Measurements from ENCODE around the gene TNFSF9.
"Not testable (repeated sequence)": the region's sequence is repeated elsewhere in the genome, so short reads cannot be mapped to it uniquely, and the experiment has no call there.

Gene TNFSF9

DNA sequence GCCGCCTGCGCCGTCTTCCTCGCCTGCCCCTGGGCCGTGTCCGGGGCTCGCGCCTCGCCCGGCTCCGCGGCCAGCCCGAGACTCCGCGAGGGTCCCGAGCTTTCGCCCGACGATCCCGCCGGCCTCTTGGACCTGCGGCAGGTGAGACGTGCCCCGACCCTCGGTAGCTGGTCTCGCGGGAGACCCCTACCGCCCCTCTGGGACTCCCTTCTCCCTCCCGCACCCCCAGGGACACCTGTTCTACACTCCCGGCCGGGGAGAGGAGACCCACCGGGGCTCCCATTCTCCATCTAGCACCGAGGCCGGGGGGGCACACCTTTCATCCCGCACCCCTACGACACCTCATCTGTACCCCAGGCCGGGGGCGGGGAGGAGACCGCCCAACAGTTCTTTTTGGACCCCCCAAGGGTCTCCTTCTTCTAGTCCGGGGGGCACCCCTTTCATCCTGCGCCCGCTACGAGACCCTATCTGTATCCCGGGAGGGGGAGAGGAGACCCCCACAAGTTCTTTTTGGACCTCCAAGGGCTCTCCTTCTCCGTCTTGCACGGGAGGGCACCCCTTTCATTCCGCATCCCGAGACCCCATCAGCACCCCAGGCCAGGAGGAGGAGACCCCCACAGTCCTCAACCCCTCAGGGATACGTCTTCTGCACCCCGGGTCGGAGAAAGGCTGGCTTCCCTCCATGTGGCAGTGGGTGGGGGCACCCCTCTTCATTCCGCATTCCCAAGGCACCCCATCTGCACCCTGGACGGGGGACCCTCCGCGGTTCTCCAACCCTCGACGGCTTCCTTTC lies 533 bp downstream of the TNFSF9 start:
- no peak for DNase-seq (ENCODE audit: low read depth in 1 of 2, low spot score in 1 of 2)

DNA sequence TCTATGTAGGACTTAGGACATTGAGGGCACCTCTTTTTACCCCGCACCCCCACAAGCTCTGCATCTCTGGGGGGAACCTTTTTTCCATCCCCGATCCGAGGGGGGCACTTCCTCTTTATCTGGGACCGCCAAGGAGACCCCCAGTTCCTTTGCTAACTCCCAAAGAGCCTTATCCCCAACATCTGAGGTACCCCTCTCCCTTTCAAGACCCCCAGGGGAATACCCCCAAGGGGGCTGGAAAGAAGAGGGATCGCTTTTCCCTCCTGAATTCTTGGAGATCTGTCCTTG lies 1.1 kb downstream of the TNFSF9 start:
- no peak for DNase-seq (ENCODE audit: low read depth in 1 of 2, low spot score in 1 of 2)

DNA sequence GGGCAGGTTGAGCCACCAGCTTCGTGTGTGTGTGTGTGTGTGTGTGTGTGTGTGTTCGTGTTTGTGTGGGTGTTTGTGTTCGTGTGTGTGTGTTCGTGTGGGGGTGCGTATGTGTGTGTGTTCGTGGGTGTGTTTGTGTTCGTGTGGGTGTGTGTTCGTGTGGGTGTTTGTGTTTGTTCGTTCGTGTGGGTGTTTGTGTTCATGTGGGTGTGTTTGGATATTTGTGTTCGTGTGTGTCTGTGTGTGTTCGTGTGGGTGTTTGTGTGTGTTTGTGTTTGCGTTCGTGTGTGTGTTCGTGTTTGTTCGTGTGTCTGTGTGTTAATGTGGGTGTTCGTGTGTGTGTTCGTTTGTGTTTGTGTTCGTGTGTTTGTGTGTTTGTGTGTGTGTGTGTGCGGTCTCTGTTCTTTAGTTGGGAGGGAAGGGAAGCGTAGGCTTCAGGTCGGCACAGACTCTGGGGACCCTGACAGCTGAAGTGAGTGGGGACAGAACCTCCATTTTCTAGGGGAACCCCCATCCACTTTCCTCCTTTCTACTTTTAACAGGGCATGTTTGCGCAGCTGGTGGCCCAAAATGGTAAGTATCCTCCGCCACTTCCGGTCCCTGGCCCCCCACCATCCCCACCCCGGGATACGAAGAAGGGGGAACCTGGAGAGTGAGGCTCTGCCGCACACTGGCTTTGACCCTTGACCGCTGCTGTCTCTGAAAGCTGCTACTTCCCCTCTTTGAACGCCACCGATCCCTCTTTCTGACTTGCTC lies 1.6 kb downstream of the TNFSF9 start:
- DNase-seq (ENCODE audit: low read depth in 1 of 2, low spot score in 1 of 2), result no peak

- no peak for DNase-seq (ENCODE audit: low read depth in 1 of 2, low spot score in 1 of 2)
These were observed 2.1 kb downstream of the TNFSF9 start for GRCh38 chr19:6533000-6533328.

GRCh38 chr19:6533746-6534418 lies 3.1 kb downstream of the TNFSF9 start:
- DNase-seq (ENCODE audit: low read depth in 1 of 2, low spot score in 1 of 2), result no peak

GRCh38 chr19:6534451-6535093 lies 3.7 kb downstream of the TNFSF9 start:
- DNase-seq (ENCODE audit: low read depth in 1 of 2, low spot score in 1 of 2), result no peak

GRCh38 chr19:6535558-6536137 lies 4.8 kb downstream of the TNFSF9 start:
- no peak for DNase-seq (ENCODE audit: low read depth in 1 of 2, low spot score in 1 of 2)

DNA sequence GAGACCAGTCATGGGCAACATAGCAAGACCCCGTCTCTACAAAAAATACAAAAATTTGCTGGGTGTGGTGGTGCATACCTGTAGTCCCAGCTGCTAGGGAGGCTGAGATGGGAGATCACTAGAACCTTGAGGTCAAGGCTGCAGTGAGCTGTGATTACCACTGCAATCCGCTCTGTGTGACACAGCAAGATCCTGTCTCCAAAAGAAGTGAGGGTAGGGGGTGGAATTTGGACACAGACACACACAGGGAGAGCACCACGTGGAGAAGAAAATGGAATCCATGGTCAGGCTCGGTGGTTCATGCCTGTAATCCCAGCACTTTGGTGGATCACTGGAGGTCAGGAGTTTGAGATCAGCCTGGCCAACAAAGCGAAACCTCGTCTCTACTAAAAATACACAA lies 8.7 kb downstream of the TNFSF9 start:
- no peak for DNase-seq (ENCODE audit: low read depth in 1 of 2, low spot score in 1 of 2)

DNA sequence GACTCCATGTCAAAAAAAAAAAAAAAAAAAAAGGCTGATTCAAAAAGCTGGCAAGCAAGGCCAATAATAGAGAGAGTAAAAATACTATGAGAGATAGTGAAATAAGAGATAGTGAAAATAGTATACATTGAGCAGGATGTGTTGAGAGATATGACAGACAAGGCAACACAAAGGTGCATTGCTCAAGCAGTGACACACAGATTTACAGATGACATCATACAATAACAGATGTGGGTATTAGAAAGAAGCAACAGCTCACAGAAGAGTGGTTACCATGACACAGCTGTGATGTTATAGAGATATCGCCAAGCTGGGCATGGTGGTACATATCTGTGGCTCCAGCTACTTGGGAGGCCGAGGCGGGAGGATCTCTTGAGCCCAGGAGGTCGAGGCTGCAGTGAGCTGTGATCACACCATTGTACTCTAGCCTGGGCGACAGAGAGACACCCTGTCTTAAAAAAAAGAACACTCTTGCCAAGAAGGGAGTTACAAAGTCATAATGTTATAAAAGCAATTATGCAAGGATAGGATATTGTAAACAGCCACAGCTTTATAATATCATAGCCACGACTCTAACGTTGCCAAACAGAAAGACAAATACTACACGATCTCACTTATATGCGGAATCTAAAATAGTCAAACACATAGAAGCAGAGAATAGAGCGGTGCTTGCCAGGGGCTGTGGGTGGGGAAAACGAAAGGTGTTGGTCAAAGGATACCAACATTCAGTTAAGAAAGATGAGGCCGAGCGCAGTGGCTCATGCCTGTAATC lies 10.3 kb downstream of the TNFSF9 start:
- DNase-seq (ENCODE audit: low read depth in 1 of 2, low spot score in 1 of 2), result no peak

GRCh38 chr19:6543866-6544347 lies 13.1 kb downstream of the TNFSF9 start:
- DNase-seq (ENCODE audit: low read depth in 1 of 2, low spot score in 1 of 2), result no peak

- not testable (repeated sequence) for DNase-seq (ENCODE audit: low read depth in 1 of 2, low spot score in 1 of 2)
These were observed 19.9 kb downstream of the TNFSF9 start for GRCh38 chr19:6550679-6551078.

- DNase-seq (ENCODE audit: low read depth in 1 of 2, low spot score in 1 of 2), result no peak
These were observed 20.3 kb downstream of the TNFSF9 start for GRCh38 chr19:6551091-6551490.

GRCh38 chr19:6551607-6552450 lies 21.0 kb downstream of the TNFSF9 start:
- DNase-seq (ENCODE audit: low read depth in 1 of 2, low spot score in 1 of 2), result peak; percentile 24 to 25

DNA sequence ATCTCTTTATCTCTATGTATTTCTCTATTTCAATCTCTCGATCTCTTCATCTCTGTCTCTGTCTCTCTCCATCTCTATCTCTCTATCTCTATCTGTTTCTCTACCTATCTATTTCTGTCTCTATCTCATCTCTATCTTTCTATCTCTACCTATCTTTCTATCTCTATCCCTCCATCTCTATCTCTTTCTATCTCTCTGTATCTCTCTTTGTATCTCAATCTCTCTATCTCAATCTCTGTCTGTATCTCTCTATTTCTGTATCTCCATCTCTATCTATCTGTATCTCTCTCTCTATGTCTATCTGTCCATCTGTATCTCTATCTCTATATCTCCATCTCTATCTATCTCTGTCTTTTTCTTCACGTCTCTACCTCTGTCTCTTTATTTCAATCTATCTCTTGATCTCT lies 25.2 kb downstream of the TNFSF9 start:
- no peak for DNase-seq (ENCODE audit: low read depth in 1 of 2, low spot score in 1 of 2)

- DNase-seq (ENCODE audit: low read depth in 1 of 2, low spot score in 1 of 2), result no peak
These were observed 25.8 kb downstream of the TNFSF9 start for GRCh38 chr19:6556480-6557195.

GRCh38 chr19:6562437-6562836 lies 31.6 kb downstream of the TNFSF9 start:
- not testable (repeated sequence) for DNase-seq (ENCODE audit: low read depth in 1 of 2, low spot score in 1 of 2)

DNA sequence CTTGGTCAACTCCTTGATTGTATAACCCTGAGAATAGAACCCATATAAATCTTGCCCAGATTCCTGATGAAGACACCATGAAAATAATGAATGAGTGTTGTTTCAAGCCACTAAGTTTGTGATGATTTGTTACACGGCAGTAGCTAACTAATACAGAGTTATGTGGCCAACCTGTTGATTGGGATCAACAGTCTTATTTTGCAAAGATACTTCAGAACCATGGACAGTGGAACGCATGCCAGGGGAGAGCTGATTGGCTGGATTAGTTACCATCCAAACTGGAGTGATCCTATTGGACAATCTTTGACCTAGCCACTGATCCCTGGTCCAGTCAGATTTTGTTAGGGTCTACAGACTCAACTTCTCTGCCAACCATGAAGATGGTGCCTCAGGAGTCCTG lies 33.6 kb downstream of the TNFSF9 start:
- no peak for DNase-seq (ENCODE audit: low read depth in 1 of 2, low spot score in 1 of 2)

GRCh38 chr19:6566727-6567126 lies 35.9 kb downstream of the TNFSF9 start:
- not testable (repeated sequence) for DNase-seq (ENCODE audit: low read depth in 1 of 2, low spot score in 1 of 2)

- no peak for DNase-seq (ENCODE audit: low read depth in 1 of 2, low spot score in 1 of 2)
These were observed 37.2 kb downstream of the TNFSF9 start for GRCh38 chr19:6568010-6568526.

Data from activated T-helper 1 cell treated with anti-CD3 and anti-CD28 coated beads, Interleukin-2, amount 50 U/mL, for 16 hours (primary cell).